GF-D8 (cell line): ENCODE measurements around the gene GLUL.
"Not testable (repeated sequence)": the region's sequence is repeated elsewhere in the genome, so short reads cannot be mapped to it uniquely, and the experiment has no call there.

Experiments used
- DNase-seq: peaks from one replicate; lab custom pipeline; 2025; lab: John Stamatoyannopoulos, UW

GLUL gene

DNA sequence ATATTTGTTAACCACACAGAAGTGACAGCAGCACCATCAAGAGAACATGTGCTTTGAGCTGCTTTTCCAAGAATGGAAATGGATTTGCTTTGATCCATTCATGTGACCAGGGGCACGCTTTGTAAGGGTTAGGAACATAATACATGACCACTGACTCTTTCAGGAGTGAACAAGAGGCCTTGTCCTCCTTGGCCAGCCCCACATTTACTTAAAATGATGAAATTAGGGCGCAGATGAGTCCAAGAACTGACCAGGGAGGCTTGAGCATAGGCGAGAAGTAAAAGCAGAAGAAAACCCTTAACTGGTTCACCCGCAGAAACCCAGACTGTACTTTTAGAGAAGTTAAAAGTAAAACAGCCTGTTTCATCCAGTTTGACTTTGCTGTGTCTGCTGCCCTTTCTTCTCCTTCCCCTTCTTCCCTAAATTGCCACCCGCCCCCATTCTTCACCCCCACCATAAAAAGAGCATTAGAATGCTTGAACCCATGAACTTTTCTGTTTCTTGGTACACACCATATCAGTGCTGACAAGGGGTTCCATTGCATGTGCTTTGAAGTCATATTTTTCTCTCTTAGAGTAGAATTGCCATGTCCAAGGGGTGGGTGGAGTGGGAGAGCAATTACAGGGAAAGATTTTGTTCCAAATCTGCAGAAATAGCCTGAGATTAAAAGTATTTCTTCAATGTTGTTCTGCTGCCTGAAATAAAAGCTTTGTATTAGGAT is 2.6 kb upstream of the GLUL start:
- peak; percentile 68 for DNase-seq

DNA sequence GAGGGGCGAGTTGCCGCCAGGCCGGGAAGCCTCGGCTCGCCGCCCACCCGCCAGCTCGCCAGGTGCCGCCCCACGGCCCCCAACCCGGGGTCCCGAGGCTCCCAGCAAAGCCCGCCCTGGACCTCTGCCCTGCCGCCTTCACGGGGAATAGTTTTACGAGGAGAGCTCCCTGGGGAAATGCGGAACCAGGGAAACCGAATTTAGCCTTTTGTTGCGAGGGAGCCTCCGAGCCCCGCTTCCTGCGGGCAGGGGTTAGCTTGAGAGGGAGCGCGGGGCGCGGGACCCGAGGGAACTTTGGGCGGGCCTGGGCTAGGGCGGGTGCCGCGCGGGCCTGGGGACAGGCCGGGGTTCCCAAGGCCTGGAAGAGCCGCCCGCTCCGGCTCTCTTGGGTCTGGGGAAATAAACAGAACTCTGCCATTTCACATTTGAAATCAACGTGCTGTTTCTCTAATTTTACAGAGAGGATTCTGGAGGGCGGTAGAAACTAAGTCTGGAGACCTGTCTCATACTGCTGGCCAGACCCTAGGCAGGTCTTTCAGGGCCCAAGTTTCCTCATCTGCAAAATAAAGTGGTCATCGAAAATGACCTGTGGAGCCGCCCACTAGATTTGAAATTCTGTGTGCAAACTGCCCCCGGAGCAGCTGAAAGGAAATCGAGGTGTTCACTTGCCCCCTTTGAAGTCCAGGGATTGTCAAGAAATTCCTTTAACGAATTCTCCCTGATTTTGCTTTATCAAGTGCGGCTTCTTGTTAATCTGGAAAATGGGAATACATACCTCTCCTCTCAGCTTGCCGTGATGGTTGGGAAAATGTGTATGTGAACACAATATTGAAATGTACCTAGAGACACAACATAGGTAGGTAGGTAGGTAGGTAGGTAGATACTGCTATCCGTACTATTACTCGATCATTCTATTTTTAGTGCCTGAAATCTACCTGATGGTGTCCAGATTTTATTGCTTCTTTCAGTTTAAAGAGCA is 749 bp upstream of the GLUL start:
- peak; percentile 58 for DNase-seq

DNA sequence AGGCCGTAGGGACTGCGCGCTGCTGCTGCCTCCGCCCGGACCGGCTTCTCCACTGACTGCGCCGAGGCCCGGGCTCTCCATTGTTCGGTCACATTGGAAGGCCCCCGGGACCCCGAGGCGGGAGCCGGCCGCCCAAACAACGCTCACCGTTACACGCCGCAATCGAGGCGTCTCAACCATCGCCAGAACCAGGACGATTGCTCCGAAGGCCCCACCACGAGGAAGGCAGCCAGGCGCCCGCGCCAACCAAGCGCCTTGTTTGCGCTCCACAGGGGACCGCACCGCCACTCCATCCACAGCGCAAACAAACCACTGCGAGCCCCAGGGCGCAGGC is 595 bp downstream of the GLUL start:
- no peak for DNase-seq

DNA sequence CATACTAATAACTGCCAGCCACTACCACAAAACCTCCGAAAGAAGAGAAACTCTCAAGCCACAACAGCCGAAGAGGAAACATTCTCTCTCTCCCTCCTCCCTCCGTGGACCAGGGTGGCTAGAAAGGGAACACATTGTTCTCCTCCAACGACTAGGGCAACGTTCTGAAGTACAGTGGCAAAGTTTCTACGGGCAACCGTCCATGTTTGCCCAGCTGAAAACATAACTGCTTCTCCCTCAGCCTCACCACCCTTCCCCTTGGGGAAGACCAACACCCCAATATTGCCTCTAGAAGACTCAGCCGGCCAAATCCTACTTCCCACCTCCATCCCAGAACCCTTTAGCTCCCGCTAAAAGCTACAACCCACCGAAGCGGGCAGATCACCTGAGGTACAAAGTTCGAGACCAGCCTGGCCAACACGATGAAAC is 2.0 kb downstream of the GLUL start:
- peak; percentile 24 for DNase-seq

DNA sequence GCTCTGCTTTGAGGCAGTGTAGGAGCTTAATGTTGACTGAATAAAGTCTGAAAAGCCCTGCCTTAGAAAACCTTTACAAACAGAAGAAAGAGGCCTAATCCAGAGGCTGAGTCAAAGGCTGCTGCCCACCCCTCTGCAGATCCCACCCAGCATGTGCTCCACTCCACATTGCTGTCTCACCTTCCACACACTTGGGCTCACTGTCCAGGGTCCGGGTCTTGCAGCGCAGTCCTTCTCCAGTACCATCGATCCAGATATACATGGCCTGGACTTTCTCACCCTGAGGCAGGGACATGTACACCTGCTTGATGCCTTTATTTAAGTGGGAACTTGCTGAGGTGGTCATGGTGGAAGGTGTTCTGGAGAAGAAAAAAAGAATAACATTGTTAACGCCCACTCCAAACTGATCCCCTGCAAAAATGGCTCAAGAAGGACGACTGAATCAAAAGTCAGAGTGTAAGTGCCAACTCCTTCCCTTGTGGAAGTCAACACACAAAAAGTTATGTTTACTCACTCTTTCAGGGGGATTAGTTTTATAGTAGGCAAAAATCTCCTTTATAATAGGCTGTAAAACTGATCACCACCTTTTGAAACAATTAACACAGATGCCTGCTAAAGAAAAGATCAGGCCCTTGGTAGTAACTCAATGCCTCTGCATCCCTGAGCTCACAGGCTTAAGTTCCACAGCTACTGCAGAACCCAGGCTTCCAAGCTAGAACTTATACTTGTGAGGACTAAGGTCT is 3.0 kb downstream of the GLUL start:
- DNase-seq: no peak

DNA sequence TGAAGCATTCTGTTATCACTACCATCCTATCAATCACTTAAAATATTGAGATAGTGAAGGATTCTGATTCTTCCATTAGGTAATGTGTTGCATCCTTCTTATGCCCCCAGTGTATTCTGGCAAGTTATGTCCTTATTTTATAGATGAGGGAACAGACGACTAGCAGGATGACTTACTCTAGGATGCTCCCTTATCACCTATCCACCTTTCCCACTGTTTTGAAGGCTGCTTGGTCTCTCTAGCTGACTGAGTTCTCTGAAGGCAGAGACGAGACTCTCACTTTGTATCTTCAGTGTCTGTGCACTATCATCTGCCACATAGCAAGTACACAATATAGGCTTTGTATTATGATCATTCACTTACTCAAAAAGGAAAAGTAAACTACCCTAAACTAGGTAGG is 4.0 kb downstream of the GLUL start:
- no peak for DNase-seq

DNA sequence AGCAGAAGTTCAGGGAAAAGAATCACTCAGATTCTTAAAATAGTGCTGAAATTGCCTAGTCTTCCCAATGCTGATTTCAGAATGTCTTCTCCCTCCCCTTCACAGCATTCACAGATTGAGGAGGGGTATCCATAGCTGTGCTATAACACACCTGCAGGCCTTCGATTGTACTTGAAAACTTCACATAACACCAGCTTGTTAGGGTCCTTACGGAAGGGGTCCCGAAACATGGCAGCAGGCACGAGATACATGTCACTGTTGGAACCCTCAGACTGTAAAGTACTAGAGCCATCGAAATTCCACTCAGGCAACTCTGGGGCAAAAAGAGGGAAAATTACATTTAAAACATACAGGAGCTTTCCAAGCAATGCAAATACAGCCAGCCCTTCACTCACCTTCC is 4.6 kb downstream of the GLUL start:
- DNase-seq: no peak

DNA sequence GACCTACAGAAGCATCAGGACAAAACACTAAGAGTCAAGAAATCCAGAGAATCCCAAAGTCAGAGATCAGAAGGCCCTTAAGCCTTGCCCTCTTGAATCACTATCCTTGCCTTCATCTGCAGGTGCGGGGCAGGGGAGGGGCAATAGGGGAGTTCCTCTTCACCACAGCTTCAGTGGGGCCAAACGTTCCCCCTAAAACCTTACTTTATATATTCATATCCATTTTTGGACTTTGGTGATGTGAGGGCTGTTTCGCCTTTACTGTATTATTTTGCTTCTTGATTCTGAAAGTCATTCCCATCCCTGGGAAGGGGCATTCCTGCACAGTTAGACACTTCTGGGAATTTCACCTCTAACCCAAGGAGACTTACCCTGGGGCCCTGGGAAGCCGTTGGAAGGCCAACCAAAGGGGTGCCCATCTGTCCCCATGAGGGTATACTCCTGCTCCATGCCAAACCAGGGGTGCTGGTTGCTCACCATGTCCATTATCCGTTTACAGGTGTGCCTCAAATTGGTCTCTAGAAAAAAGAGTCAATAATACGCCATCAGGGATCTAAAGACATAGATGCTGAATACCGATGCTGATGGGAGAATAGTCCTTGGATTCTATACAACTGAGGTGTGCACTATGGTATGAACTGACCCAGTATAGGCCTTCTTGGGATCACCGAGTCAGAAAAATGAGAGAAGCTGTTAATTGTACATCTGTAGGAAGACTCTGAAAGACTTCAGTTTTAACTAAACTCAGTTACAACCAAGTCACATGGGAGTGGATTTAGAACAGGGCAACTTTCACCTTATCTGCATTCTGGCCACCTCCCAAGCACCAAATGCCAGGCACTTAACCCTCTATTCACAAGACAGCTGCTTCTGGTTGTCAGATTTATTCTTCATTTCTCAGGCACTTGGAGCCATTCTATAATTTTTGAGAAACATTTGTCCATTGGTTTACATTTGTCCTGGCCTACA is 5.4 kb downstream of the GLUL start:
- no peak for DNase-seq

DNA sequence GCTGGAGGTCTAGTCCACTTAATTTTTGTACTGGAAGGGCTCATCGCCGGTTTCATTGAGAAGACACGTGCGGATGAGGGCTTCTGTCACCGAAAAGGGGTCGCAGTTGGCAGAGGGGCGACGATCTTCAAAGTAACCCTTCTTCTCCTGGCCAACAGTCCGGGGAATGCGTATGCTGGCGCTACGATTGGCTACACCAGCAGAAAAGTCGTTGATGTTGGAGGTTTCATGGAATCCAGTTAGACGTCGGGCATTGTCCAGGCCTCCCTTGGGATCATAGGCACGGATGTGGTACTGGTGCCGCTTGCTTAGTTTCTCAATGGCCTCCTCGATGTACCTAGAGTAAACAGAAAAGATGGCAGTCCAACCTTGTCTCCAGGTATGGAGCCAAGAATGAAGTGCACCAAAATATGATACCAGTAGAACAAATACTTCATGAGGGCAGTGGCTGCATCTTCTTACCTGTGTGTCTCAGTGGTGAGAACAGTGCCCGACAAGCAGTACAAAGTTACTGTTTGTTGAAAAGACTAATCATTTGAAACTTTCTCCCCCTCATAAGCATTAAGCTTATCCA is 7.1 kb downstream of the GLUL start:
- DNase-seq: no peak

DNA sequence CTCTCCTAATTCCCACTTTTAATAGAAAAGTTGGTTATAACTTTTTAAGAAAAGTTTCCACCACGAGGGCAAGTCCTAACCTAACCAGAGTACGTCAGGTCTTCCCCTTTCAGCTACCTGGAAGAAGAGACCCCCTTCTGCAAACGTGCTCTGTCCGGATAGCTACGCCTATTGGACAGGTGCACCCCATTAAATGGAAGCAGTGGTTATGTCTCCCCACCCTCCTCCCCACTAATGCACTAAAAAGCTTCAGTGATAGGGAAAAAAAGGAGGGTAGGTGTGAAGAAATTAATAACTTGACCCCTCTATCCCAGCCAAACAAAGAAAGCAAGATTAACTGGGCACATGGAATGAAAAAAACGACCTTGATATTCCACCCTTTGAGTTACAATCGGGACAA is 7.7 kb downstream of the GLUL start:
- no peak for DNase-seq

DNA sequence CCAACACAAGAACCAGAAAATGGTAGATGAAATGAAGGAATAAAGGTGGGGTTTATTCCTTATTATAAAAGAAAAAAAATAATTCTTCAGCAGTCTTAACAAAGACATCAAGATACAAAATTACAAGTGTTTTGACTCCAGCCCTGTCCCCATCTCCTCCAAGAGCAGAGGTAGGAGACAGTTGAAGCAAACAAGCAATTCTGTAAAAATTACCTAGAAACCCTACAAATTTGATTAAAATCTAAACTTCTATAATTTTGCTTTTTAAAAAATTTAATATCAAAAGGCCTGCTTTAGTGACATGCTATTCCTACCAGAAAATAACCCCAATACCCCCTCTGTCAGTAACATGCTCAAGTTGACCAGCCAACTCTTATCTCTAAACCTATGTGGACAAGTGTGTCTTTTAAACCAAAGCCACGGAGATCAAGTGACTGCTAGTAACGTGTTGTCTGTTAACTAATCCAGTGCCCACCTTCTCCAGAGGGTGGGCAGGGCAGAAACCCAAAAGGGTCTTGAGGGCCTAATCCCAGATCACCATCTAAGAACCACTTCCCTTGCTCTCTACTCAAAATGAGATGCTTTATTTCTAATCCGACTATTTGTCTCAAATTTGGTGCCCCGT is 8.4 kb downstream of the GLUL start:
- DNase-seq: no peak

DNA sequence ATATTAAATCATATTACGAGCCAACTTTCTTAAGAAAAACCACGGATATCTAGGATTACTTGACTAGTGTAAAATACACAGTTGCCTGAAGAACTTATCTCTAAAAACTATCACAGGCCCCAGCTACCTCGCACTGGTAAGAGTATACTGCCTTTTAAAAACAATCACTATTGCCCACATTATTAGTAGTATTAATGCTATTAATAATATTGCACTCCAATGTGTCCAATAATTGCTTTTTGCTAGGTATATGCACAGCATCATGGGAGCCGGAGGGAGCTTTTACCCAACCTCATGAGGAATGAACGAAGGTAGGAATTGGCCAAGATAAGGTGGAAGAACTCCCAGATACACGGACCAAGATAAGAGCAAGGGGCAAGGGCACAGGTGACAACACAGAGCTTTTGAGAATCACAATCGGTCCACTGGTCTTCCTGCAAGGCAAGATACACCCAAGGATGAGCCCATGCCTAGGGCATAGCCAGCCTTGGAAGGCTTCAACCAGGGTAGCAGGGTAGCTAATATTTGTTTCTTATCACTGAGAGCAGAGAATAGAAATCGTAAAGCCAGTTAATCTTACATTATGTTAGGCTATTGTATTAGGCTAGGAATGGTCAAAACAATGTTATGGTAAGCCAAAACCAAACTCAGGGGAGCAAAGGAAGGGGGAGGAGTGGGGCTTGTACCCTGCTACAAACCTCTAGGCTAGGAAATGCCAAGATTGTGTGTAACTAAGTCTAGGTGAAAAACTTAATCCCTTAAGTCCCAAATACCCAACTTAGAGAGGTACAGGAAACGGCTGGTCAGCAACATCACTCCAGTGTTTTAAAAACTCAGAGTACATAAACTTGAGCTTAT is 9.4 kb downstream of the GLUL start:
- DNase-seq: no peak

DNA sequence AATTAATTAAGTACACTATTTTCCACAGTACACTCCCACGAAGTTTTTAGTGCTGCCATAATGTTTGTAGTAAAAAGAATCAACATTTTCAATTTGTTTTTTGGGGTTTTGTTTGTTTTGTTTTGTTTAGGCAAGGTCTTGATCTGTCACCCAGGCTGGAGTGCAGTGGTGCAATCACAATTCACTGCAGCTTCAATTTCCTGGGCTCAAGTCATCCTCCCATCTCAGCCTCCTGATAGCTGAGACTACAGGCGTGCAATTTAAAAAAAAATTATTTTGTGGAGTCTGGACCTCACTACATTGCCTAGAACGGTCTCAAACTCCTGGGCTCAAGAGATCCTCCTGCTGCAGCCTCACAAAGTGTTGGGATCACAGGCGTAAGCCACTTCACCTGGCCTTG is 11.4 kb downstream of the GLUL start:
- DNase-seq: no peak

DNA sequence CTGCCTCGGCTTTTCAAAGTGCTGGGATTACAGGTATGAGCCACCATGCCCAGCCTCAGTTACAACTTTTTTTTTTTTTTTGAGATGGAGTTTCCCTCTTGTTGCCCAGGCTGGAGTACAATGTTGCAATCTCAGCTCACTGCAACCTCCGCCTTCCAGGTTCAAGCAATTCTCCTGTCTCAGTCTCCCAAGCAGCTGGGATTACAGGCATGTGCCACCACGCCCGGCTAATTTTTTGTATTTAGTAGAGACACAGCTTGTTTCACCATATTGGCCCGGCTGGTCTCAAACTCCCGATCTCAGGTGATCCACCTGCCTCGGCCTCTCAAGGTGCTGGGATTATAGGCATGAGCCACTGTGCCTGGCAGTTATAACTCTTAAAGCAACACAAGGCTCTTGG is 11.8 kb downstream of the GLUL start:
- DNase-seq: not testable (repeated sequence)

DNA sequence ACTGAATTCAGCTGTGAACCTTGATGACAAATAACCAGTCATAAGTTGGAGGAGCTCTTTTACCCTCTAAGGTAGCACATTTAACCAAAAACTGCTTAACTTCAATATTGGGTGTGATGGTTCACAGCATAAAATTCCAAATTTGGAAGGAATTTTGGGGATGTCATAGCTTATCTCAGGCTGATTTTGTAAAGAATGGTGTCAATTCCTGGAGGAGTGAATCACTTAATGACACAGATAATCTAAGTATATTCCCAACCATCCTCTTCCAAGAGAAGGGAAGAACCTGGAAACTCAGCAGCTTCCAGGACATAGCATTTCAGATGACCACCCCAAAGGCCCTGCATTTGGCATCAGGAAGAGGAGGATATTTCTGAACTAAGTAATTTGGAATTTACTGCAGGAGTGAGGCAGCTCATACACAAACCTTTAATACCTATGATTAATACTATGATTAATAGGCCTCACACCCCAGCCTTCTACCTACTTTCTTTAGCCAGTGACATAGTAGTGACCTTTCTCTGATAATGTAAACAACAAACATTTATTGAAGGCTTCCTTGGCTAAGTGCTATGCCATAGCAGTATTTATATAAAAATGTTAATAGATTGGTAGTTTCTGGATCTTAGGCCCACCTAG is 14.5 kb downstream of the GLUL start:
- no peak for DNase-seq

DNA sequence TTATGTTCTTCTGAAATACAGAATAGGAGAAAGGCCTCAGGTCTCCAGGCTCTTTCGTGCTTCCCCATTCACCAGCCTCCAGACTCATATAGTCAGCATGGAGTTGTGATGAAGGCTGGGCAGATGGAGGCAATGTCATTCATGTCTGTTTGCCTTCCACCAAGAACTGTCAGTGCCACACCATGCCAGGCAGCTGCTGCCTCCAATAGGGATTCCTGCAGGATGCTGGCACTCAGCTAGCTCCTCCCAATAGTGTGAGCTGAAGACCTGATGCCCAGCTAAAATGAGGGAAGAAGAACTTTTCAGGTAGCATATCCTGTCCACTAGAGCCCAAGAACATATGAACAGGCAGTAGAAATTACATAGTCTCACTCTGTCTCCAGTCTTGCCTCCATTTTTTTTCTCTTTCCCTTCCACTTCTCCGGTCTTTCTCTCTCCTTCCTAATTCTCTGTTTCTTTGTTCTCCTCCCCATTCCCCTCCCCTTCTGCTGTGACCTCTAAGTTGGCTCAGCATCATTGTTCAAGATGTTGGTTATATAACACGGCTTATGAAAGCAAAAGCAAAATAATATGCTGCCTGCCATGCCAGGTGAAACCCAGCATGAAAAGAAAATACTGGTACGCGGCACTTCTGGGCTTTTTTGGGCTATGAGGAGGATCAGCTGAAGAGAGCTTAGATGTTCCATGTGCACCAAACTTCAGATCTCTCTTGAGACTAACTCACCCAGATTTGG is 17.3 kb downstream of the GLUL start:
- DNase-seq: no peak

DNA sequence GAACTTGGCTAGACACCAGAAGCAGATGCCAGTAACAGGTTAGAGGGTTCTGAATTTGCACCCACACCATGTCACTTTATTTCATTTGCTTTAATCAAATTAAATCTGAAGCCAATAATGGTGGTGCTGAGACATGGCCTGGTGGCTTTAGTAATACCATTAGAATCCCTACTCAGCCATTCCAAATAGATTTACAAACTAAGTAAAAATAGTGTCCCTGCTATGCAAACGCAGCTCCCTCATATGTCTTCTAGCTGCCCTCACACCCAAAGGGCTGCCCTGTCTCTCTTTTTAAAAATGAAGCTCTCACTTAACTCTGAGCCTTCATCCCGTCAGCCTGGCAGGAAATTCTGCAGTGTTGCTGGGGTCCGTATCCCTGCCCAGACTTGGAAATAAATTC is 21.1 kb downstream of the GLUL start:
- DNase-seq: no peak

DNA sequence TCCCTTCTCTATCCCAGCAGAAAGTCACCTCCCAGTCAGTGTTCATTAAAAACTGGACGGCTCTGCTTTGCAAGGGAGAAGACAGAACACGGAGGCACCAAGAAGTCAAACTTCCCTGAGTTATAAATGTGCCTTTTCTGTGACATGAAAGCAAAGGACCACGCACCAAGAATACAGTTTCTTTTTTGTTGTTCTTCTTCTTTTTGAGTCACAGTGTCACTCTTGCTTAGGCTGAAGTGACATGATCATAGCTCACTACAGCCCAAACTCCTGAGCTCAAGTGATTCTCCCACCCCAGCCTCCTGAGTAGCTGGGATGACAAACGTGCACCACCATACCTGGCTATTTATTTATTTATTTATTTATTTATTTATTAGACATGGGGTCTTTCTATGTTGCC is 22.7 kb downstream of the GLUL start:
- DNase-seq: no peak

DNA sequence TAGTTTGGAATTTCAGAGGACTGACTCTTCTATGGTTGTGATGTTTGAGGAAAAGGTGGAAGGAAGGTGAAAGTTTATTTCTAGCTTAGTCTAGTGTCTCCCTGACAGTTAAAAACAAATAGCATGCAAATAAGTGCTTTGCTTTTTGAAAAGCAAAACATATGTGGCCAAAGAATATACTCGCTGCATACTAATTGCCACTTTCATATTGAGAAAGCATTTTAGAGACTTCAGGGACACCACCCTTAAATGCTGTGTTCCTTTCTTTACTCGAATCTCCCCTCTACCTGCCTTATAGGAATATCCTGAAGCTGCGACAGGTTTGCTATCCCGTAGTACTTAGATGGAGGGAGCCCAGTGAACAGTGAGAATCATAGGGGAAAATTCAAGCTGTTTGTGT is 23.2 kb downstream of the GLUL start:
- no peak for DNase-seq
